ENCODE results near the gene NUP35. TPM values are rescaled to one million over a fixed set of nuclear protein-coding genes. Genes with fewer than 3 reads are reported as not detected.
"Not testable (repeated sequence)": the region's sequence is repeated elsewhere in the genome, so short reads cannot be mapped to it uniquely, and the experiment has no call there.

Gene NUP35
- total RNA-seq, 6 donors from 2014 or later = 3.8 to 17.5 (median 13.5) TPM

DNA sequence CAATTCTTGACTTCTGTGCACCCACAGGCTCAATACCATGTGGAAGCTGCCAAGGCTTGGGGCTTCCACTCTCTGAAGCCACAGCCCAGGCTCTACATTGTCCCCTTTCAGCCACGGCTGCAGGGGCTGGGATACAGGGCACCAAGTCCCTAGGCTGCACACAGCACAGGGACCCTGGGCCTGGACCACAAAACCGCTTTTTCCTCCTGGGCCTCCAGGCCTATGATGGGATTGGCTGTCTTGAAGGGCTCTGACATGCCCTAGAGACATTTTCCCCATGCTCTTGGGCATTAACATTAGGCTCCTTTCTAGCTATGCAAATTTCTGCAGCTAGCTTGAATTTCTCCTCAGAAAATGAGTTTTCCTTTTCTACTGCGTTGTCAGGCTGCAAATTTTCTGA, 29.7 kb downstream of the NUP35 start:
- ATAC-seq (ENCODE audit: low FRiP score in 2 of 2) = no peak
- H3K27me3 ChIP-seq = no peaks in the 10 kb centered on the region
- peaks cover 0 to 31% (median 8%) of the 10 kb centered on the region in 4 donors for H3K36me3 ChIP-seq
- no peak overlapping the region for H3K4me3 ChIP-seq
- no peak for DNase-seq
- H3K4me1 ChIP-seq = no peaks in the 10 kb centered on the region
- no peaks in the 10 kb centered on the region for H3K9me3 ChIP-seq
- no peak overlapping the region for H3K27ac ChIP-seq
- no peak for TF ChIP-seq EP300 (IDR thresholded peaks at IDR 0.05)
- no peak for TF ChIP-seq POLR2A (IDR thresholded peaks at IDR 0.05)
- TF ChIP-seq, protein P1, sequence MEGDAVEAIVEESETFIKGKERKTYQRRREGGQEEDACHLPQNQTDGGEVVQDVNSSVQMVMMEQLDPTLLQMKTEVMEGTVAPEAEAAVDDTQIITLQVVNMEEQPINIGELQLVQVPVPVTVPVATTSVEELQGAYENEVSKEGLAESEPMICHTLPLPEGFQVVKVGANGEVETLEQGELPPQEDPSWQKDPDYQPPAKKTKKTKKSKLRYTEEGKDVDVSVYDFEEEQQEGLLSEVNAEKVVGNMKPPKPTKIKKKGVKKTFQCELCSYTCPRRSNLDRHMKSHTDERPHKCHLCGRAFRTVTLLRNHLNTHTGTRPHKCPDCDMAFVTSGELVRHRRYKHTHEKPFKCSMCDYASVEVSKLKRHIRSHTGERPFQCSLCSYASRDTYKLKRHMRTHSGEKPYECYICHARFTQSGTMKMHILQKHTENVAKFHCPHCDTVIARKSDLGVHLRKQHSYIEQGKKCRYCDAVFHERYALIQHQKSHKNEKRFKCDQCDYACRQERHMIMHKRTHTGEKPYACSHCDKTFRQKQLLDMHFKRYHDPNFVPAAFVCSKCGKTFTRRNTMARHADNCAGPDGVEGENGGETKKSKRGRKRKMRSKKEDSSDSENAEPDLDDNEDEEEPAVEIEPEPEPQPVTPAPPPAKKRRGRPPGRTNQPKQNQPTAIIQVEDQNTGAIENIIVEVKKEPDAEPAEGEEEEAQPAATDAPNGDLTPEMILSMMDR (IDR thresholded peaks at IDR 0.05) = no peak
- no peak for TF ChIP-seq POLR2AphosphoS5 (IDR thresholded peaks at IDR 0.05)
- 94 to 100% methylated on average over 3 of the region's 3 CpGs for WGBS, 2 donors

DNA sequence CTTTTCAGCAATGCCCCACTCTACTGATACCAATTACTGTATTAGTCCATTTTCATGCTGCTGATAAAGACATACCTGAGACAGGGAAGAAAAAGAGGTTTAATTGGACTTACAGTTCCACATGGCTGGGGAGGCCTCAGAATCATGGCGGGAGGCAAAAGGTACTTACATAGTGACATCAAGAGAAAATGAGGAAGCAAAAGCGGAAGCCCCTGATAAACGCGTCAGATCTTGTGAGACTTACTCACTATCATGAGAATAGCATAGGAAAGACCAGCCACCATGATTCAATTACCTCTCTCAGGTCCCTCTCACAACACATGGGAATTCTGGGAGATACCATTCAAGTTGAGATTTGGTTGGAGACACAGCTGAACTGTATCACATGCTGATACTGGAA, 30.5 kb downstream of the NUP35 start:
- 71 to 75% methylated on average over 4 of the region's 4 CpGs for WGBS, 2 donors
- not testable (repeated sequence) for ATAC-seq (ENCODE audit: low FRiP score in 2 of 2)

DNA sequence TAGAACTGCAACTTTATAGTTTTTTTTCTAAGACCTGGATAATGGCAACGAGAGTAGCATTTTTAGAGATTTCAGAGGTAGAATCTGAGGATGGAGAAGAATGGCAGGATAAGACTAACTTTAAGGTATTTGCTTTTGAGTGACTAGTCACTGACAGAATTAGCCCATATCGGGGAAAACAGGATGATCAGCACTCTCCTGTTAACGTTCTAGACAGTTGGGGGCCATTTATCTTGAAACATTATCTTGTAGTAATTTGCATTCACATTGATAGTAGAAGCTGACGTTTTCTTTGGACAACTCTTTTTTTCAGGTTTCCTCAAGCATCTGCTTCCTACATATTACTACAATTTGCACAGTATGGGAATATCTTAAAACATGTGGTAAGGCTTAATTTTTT, 32.9 kb downstream of the NUP35 start:
- H3K36me3 ChIP-seq = peaks cover 0 to 50% (median 21%) of the 10 kb centered on the region in 4 donors
- no peak overlapping the region for H3K4me3 ChIP-seq
- no peaks in the 10 kb centered on the region for H3K27me3 ChIP-seq
- H3K4me1 ChIP-seq = no peaks in the 10 kb centered on the region
- no peak overlapping the region for H3K27ac ChIP-seq
- WGBS, 2 donors = 80 to 83% methylated on average over 4 of the region's 4 CpGs
- H3K9me3 ChIP-seq = no peaks in the 10 kb centered on the region
- no peak for TF ChIP-seq POLR2A (IDR thresholded peaks at IDR 0.05)
- TF ChIP-seq EP300 (IDR thresholded peaks at IDR 0.05) = no peak
- TF ChIP-seq, protein P1 (IDR thresholded peaks at IDR 0.05) = no peak
- no peak for TF ChIP-seq POLR2AphosphoS5 (IDR thresholded peaks at IDR 0.05)
- ATAC-seq (ENCODE audit: low FRiP score in 2 of 2) (no peak), DNase-seq (no peak)

More for the DNA sequence above, 30.5 kb downstream of the NUP35 start:
- DNase-seq, H3K4me1 ChIP-seq, H3K4me3 ChIP-seq, H3K9me3 ChIP-seq, H3K27me3 ChIP-seq, H3K27ac ChIP-seq: not testable (repeated sequence)
- H3K36me3 ChIP-seq = peaks cover 0 to 36% (median 9%) of the 10 kb centered on the region in 4 donors

DNA sequence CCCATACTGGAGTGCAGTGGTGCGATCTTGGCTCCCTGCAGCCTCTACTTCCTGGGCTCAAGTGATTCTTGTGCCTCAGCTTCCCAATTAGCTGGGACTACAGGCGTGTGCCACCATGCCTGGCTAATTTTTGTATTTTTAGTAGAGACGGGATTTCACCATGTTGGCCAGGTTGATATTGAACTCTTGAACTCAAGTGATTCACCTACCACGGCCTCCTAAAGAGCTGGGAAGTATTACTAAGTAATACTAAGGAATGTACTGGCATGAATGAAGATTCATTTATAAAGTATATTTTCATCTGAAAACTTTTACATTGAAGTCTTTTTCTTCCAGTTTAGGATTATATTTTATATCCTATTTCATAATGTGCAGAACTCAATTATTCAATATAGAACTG, 38.1 kb downstream of the NUP35 start:
- no peaks in the 10 kb centered on the region for H3K27me3 ChIP-seq
- no peak for ATAC-seq (ENCODE audit: low FRiP score in 2 of 2)
- no peak overlapping the region for H3K27ac ChIP-seq
- no peak for DNase-seq
- H3K36me3 ChIP-seq = peaks cover 0 to 50% (median 16%) of the 10 kb centered on the region in 4 donors
- 88 to 94% methylated on average over 4 of the region's 4 CpGs for WGBS, 2 donors
- TF ChIP-seq POLR2AphosphoS5 (IDR thresholded peaks at IDR 0.05) = no peak
- no peak for TF ChIP-seq POLR2A (IDR thresholded peaks at IDR 0.05)
- TF ChIP-seq EP300 (IDR thresholded peaks at IDR 0.05) = no peak
- TF ChIP-seq, protein P1 (IDR thresholded peaks at IDR 0.05) = no peak
- H3K4me1 ChIP-seq = no peaks in the 10 kb centered on the region
- no peak overlapping the region for H3K4me3 ChIP-seq
- no peaks in the 10 kb centered on the region for H3K9me3 ChIP-seq

DNA sequence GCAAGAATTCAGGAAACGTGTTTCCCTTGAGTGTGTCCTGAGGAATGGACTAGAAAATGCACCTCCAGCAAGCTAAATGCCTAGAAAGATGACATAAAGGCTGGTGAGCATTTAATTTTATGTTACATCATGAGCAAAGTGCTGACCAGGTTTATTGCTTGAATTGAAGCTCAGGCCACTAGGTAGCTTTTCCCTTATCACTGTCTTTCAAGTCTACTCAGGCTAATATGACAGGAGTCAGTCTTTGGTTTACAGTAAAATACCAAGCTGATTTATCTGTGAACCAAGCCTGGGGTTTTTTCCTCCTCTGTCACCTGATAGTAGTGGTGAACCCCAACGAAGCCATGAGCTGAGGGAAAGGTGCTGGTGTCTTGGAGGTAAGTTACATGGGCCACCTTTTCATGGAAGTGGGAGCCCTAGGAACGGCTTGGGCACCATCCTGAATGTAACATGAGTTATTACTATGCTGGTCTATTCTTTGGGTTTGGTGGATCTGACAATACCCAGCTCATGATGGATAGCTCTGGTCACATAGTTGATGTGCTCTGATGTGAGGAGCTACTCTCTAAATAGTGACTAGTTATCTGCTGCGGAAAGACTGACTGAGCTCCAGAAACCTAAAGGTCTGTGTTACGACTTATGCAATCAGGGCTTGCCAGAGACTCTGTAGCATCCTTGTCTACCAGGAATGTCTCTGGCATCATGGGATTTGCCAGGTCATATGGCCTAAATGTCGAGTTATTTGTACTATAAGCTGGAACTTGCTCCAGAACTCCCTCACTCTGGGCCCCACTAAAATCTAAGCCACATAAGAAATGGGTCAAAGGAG, 39.8 kb downstream of the NUP35 start:
- Histone ChIP-seq H3K9me3 (no peaks in the 10 kb centered on the region), H3K27me3 (no peaks in the 10 kb centered on the region), H3K4me1 (no peaks in the 10 kb centered on the region), H3K27ac (no peak overlapping the region), H3K36me3 (peaks cover 0 to 44% (median 15%) of the 10 kb centered on the region in 4 donors), H3K4me3 (no peak overlapping the region)
- no peak for ATAC-seq (ENCODE audit: low FRiP score in 2 of 2)
- WGBS, 2 donors = 81 to 87% methylated on average over 5 to 6 of the region's 6 CpGs
- no peak for TF ChIP-seq POLR2A (IDR thresholded peaks at IDR 0.05)
- no peak for TF ChIP-seq EP300 (IDR thresholded peaks at IDR 0.05)
- TF ChIP-seq, protein P1 (IDR thresholded peaks at IDR 0.05) = no peak
- no peak for TF ChIP-seq POLR2AphosphoS5 (IDR thresholded peaks at IDR 0.05)
- no peak for DNase-seq
